ENCODE measurements around the gene MXRA8. TPM values are rescaled to one million over a fixed set of nuclear protein-coding genes. Genes with fewer than 3 reads are reported as not detected.

MXRA8 gene
- total and polyA plus RNA-seq, 2 donors (not counting 3 experiments of a cell fraction or from before 2014, with no cell fraction given), result 0.82 to 1.9 TPM

- TF ChIP-seq JUN (IDR thresholded peaks at IDR 0.05; ENCODE audit: borderline replicate concordance, insufficient read depth, insufficient read length, low read depth) (no peak), POLR2A (IDR thresholded peaks at IDR 0.05; ENCODE audit: low read depth, low read length) (no peak), EZH2 (IDR thresholded peaks at IDR 0.05; ENCODE audit: borderline replicate concordance, low read depth, low read length, severe bottlenecking) (no peak), FOS (IDR thresholded peaks at IDR 0.05; ENCODE audit: borderline replicate concordance, insufficient read depth, low read length) (no peak)
- TF ChIP-seq, protein P1, sequence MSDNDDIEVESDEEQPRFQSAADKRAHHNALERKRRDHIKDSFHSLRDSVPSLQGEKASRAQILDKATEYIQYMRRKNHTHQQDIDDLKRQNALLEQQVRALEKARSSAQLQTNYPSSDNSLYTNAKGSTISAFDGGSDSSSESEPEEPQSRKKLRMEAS (IDR thresholded peaks at IDR 0.05; ENCODE audit: insufficient read depth, insufficient read length), result no peak
- no peak overlapping the region for H2AFZ ChIP-seq (ENCODE audit: low read depth, low read length)
- no peaks in the 10 kb centered on the region for H3K4me1 ChIP-seq (ENCODE audit: control insufficient read depth, extremely low read depth, insufficient read depth, low read length)
- POLR2A ChIA-PET, result no interaction called here
- H3K4me2 ChIP-seq (ENCODE audit: insufficient read depth, low read length), result no peak overlapping the region
- H3K9ac ChIP-seq (replicated peaks; ENCODE audit: extremely low read depth, insufficient read depth, low read length), result no peak overlapping the region
- dilution Hi-C loops (cut with MboI; ENCODE audit: extremely low pct_ligation_motif_present, low sequenced_read_pairs), result no loop called here
- intact Hi-C loops (cut with micrococcal nuclease), result no loop called here
- H3K4me3 ChIP-seq (replicated peaks in 1 of 3; ENCODE audit: insufficient read depth in 1 of 3, low read depth in 1 of 3, low read length in 3 of 3), result no peak overlapping the region
- H4K20me1 ChIP-seq (replicated peaks; ENCODE audit: control insufficient read depth, extremely low read depth, insufficient read depth, low read length), result no peaks in the 10 kb centered on the region
- peaks cover 2% of the 10 kb centered on the region for H3K79me2 ChIP-seq (ENCODE audit: control insufficient read depth, insufficient read depth, low read length)
- BruUV-seq (replicated peaks), result no TSS peak
- H3K9me3 ChIP-seq (replicated peaks; ENCODE audit: control insufficient read depth, insufficient read depth, low read length), result no peaks in the 10 kb centered on the region
- H3K36me3 ChIP-seq (ENCODE audit: control insufficient read depth in 2 of 2, extremely low read depth in 1 of 2, insufficient read depth in 2 of 2, low read length in 2 of 2), result peaks cover 0 to 17% of the 10 kb centered on the region in 2 experiments
- no peak for DNase-seq (ENCODE audit: low read depth, low spot score)
- H3K27ac ChIP-seq (ENCODE audit: insufficient read depth, low read depth, low read length), result no peak overlapping the region
- CTCF ChIA-PET, result no interaction called here
- no peak for FAIRE-seq
- H3K27me3 ChIP-seq (ENCODE audit: control insufficient read depth in 2 of 2, insufficient read depth in 2 of 2, low read length in 2 of 2), result no peaks in the 10 kb centered on the region
- no peaks in the 10 kb centered on the region for H3K9me1 ChIP-seq (replicated peaks; ENCODE audit: control insufficient read depth, extremely low read depth, insufficient read depth, low read length)
These were observed 18.2 kb downstream of the MXRA8 start for GRCh38 chr1:1340185-1340584.

DNA sequence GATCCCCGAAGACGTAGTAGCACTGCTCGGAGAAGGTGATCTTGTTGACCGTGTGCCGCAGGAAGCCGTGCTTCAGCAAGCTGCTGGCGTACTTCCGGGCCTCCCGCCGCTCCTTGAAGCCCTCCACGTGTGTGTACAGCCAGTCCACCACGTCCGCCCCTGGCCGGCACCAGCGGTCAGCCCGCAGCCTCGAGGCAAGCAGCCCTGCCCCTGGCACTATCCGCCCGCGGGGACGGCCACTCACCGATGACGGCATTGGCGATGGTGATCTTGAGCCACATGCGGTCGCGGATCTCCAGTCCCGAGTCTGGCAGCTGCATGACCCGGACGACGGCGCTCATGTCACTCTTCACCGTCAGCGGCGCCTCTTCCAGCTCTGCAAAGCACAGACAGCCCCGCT is 20.1 kb downstream of the MXRA8 start:
- dilution Hi-C loops (cut with MboI; ENCODE audit: extremely low pct_ligation_motif_present, low sequenced_read_pairs), result no loop called here
- H3K36me3 ChIP-seq (ENCODE audit: control insufficient read depth in 2 of 2, extremely low read depth in 1 of 2, insufficient read depth in 2 of 2, low read length in 2 of 2), result peaks cover 0 to 17% of the 10 kb centered on the region in 2 experiments
- no peaks in the 10 kb centered on the region for H3K9me3 ChIP-seq (replicated peaks; ENCODE audit: control insufficient read depth, insufficient read depth, low read length)
- H3K9ac ChIP-seq (replicated peaks; ENCODE audit: extremely low read depth, insufficient read depth, low read length), result no peak overlapping the region
- H4K20me1 ChIP-seq (replicated peaks; ENCODE audit: control insufficient read depth, extremely low read depth, insufficient read depth, low read length), result no peaks in the 10 kb centered on the region
- no peak overlapping the region for H3K4me3 ChIP-seq (replicated peaks in 1 of 3; ENCODE audit: insufficient read depth in 1 of 3, low read depth in 1 of 3, low read length in 3 of 3)
- no peaks in the 10 kb centered on the region for H3K27me3 ChIP-seq (ENCODE audit: control insufficient read depth in 2 of 2, insufficient read depth in 2 of 2, low read length in 2 of 2)
- BruUV-seq (replicated peaks), result no TSS peak
- no peak for FAIRE-seq
- no peak for DNase-seq (ENCODE audit: low read depth, low spot score)
- intact Hi-C loops (cut with micrococcal nuclease), result no loop called here
- no peaks in the 10 kb centered on the region for H3K79me2 ChIP-seq (ENCODE audit: control insufficient read depth, insufficient read depth, low read length)
- no peak overlapping the region for H2AFZ ChIP-seq (ENCODE audit: low read depth, low read length)
- H3K9me1 ChIP-seq (replicated peaks; ENCODE audit: control insufficient read depth, extremely low read depth, insufficient read depth, low read length), result no peaks in the 10 kb centered on the region
- no peaks in the 10 kb centered on the region for H3K4me1 ChIP-seq (ENCODE audit: control insufficient read depth, extremely low read depth, insufficient read depth, low read length)
- no peak overlapping the region for H3K27ac ChIP-seq (ENCODE audit: insufficient read depth, low read depth, low read length)
- TF ChIP-seq, protein P1 (IDR thresholded peaks at IDR 0.05; ENCODE audit: insufficient read depth, insufficient read length), result no peak
- TF ChIP-seq POLR2A (IDR thresholded peaks at IDR 0.05; ENCODE audit: low read depth, low read length), result no peak
- no peak for TF ChIP-seq FOS (IDR thresholded peaks at IDR 0.05; ENCODE audit: borderline replicate concordance, insufficient read depth, low read length)
- no peak for TF ChIP-seq JUN (IDR thresholded peaks at IDR 0.05; ENCODE audit: borderline replicate concordance, insufficient read depth, insufficient read length, low read depth)
- TF ChIP-seq EZH2 (IDR thresholded peaks at IDR 0.05; ENCODE audit: borderline replicate concordance, low read depth, low read length, severe bottlenecking), result no peak
- TF ChIP-seq POLR2AphosphoS5 (IDR thresholded peaks at IDR 0.05; ENCODE audit: insufficient read depth, low read depth, low read length), result no peak
- TF ChIP-seq CTCF (IDR thresholded peaks at IDR 0.05; ENCODE audit: extremely low read depth in 1 of 2, insufficient read depth in 1 of 2, low read depth in 1 of 2, low read length in 2 of 2), result no peak
- no peak for TF ChIP-seq GATA2 (IDR thresholded peaks at IDR 0.05; ENCODE audit: insufficient read depth, insufficient read length, low read depth, low read length)
- TF ChIP-seq MYC (IDR thresholded peaks at IDR 0.05; ENCODE audit: low read depth, low read length), result no peak
- no peak overlapping the region for H3K4me2 ChIP-seq (ENCODE audit: insufficient read depth, low read length)
- ChIA-PET POLR2A (no interaction called here), CTCF (no interaction called here)

Measured in endothelial cell of umbilical vein (primary cell).